H1 (cell line): ENCODE measurements around the gene MEI1. TPM values are rescaled to one million over a fixed set of nuclear protein-coding genes. Genes with fewer than 3 reads are reported as not detected.

Source experiments
- CTCF ChIA-PET: fragments of 300-600 bp; sonication (Branson Sonifier 250); formaldehyde crosslinking; loops from one replicate; lab custom pipeline; 2021; ENCODE audit not compliant: partially characterized antibody; lab: Charles Lee
- POLR2A ChIA-PET: fragments of 300-600 bp; sonication (Branson Sonifier 250); formaldehyde crosslinking; loops from one replicate; lab custom pipeline; 2021; ENCODE audit warnings: inconsistent platforms; ENCODE audit not compliant: partially characterized antibody; lab: Charles Lee
- DNase-seq, 2 experiments: peaks; one replicate each; pipeline versions ENCODE4 v3.0.0 to v3.0.0-alpha.2; 2010 to 2022; ENCODE audit warnings: low spot score in 2 of 2, low read depth in 1 of 2, mixed read lengths in 1 of 2
- FAIRE-seq: peaks from 2 replicates; lab custom pipeline; 2011; peaks lifted over from hg19 to GRCh38; lab: Jason Lieb, UNC
- H2AFZ ChIP-seq: 2 replicates; pipeline ENCODE4 v1.8.1; 2012; ENCODE audit warnings: low read length, inconsistent platforms
- H2AK5ac ChIP-seq: 2 replicates; pipeline ENCODE4 v1.6.1; 2013; ENCODE audit warnings: low read depth, low read length
- H2BK120ac ChIP-seq: replicated peaks from 2 replicates; pipeline ENCODE3; 2013; ENCODE audit warnings: low read depth, low read length, inconsistent platforms
- H2BK12ac ChIP-seq: 2 replicates; pipeline ENCODE4 v1.6.1; 2013; ENCODE audit warnings: low read depth, low read length
- H2BK15ac ChIP-seq: 2 replicates; pipeline ENCODE4 v1.6.1; 2013; ENCODE audit warnings: low read length
- H2BK20ac ChIP-seq: 2 replicates; pipeline ENCODE4 v1.6.1; 2013; ENCODE audit warnings: low read length
- H2BK5ac ChIP-seq: 2 replicates; pipeline ENCODE4 v1.6.1; 2013; ENCODE audit warnings: low read depth, low read length
- H3K14ac ChIP-seq: 2 replicates; pipeline ENCODE4 v1.6.1; 2013; ENCODE audit warnings: inconsistent platforms; ENCODE audit not compliant: insufficient read length
- H3K18ac ChIP-seq: 2 replicates; pipeline ENCODE4 v1.6.1; 2013; ENCODE audit warnings: low read length; ENCODE audit errors: extremely low read depth
- H3K23ac ChIP-seq: 2 replicates; pipeline ENCODE4 v1.6.1; 2013; ENCODE audit warnings: inconsistent platforms; ENCODE audit not compliant: insufficient read length
- H3K23me2 ChIP-seq: 2 replicates; pipeline ENCODE4 v1.6.1; 2013; ENCODE audit warnings: low read depth, low read length
- H3K27ac ChIP-seq: 2 replicates; pipeline ENCODE4 v1.6.1; 2011; ENCODE audit warnings: low read depth, low read length, inconsistent platforms
- H3K27me3 ChIP-seq, 4 experiments: replicated peaks in 1 of 4; 1 replicate in 1 of 4; 2 replicates in 3 of 4; pipeline versions ENCODE4 v1.6.1 to v1.8.1; 2011 to 2013; ENCODE audit warnings: low read length in 3 of 4, mild to moderate bottlenecking in 3 of 4, inconsistent platforms in 2 of 4, mixed read lengths in 2 of 4, moderate library complexity in 1 of 4; ENCODE audit not compliant: control insufficient read depth in 3 of 4, insufficient read depth in 3 of 4; ENCODE audit errors: extremely low read depth in 1 of 4
- H3K36me3 ChIP-seq, 4 experiments: 2 replicates each; pipeline versions ENCODE4 v1.6.1 to v1.8.1; 2011 to 2013; ENCODE audit warnings: mild to moderate bottlenecking in 4 of 4, low read length in 3 of 4, moderate library complexity in 2 of 4, control low read depth in 1 of 4, inconsistent platforms in 1 of 4; ENCODE audit not compliant: insufficient read depth in 4 of 4, control insufficient read depth in 2 of 4
- H3K4ac ChIP-seq: replicated peaks from 2 replicates; pipeline ENCODE3; 2013; ENCODE audit warnings: low read length, low read depth, mixed read lengths, inconsistent platforms; ENCODE audit not compliant: insufficient read length
- H3K4me1 ChIP-seq, 4 experiments: replicated peaks in 1 of 4; 1 replicate in 1 of 4; 2 replicates in 3 of 4; pipeline versions ENCODE4 v1.6.1 to v1.8.1; 2011 to 2013; ENCODE audit warnings: low read length in 3 of 4, inconsistent platforms in 2 of 4, mixed read lengths in 1 of 4; ENCODE audit not compliant: insufficient read depth in 4 of 4, control insufficient read depth in 3 of 4
- H3K4me2 ChIP-seq, 2 experiments: 2 replicates each; pipeline versions ENCODE4 v1.6.1 to v1.8.1; 2011 to 2013; ENCODE audit warnings: low read depth in 2 of 2, low read length in 2 of 2, control low read depth in 1 of 2, inconsistent platforms in 1 of 2, mild to moderate bottlenecking in 1 of 2; ENCODE audit not compliant: insufficient read depth in 1 of 2
- H3K4me3 ChIP-seq, 4 experiments: fragments of 200-600, 300-600 bp in 1 of 4; sonication (generic), shearing (Covaris generic), sonication (Bioruptor Twin) in 1 of 4; 2 replicates each; pipeline versions ENCODE4 v1.5.1 to v1.8.1; 2011 to 2016; ENCODE audit warnings: low read length in 4 of 4, low read depth in 3 of 4, control low read depth in 2 of 4, inconsistent platforms in 2 of 4, mild to moderate bottlenecking in 2 of 4, mixed read lengths in 1 of 4, moderate library complexity in 1 of 4; ENCODE audit not compliant: insufficient read depth in 2 of 4; ENCODE audit errors: extremely low read depth in 1 of 4
- H3K56ac ChIP-seq: replicated peaks from 2 replicates; pipeline ENCODE3; 2013; ENCODE audit warnings: low read depth, mild to moderate bottlenecking, mixed read lengths, low read length, inconsistent platforms; ENCODE audit not compliant: insufficient read length
- H3K79me1 ChIP-seq: 2 replicates; pipeline ENCODE4 v1.6.1; 2013; ENCODE audit warnings: low read depth, low read length, control low read depth
- H3K79me2 ChIP-seq, 2 experiments: 2 replicates each; pipeline versions ENCODE4 v1.6.1 to v1.8.1; 2012 to 2013; ENCODE audit warnings: low read length in 2 of 2, mild to moderate bottlenecking in 2 of 2, inconsistent platforms in 1 of 2; ENCODE audit not compliant: insufficient read depth in 2 of 2, control insufficient read depth in 1 of 2
- H3K9ac ChIP-seq, 4 experiments: replicated peaks in 1 of 4; 1 replicate in 1 of 4; 2 replicates in 3 of 4; pipeline versions ENCODE4 v1.6.1 to v1.8.1; 2011 to 2013; ENCODE audit warnings: low read depth in 3 of 4, low read length in 3 of 4, control low read depth in 2 of 4, mild to moderate bottlenecking in 2 of 4, moderate library complexity in 2 of 4, inconsistent platforms in 1 of 4; ENCODE audit errors: extremely low read depth in 1 of 4
- H3K9me3 ChIP-seq, 2 experiments: 2 replicates each; pipeline versions ENCODE4 v1.6.1 to v1.8.1; 2012 to 2013; ENCODE audit warnings: mild to moderate bottlenecking in 2 of 2, moderate library complexity in 2 of 2, control low read depth in 1 of 2, inconsistent platforms in 1 of 2, low read depth in 1 of 2, low read length in 1 of 2, mixed read lengths in 1 of 2; ENCODE audit not compliant: insufficient read depth in 2 of 2
- H4K20me1 ChIP-seq, 2 experiments: replicated peaks in 1 of 2; 2 replicates each; pipeline versions ENCODE3 to v1.8.1; 2011 to 2013; ENCODE audit warnings: inconsistent platforms in 2 of 2, low read length in 2 of 2, mild to moderate bottlenecking in 1 of 2; ENCODE audit not compliant: insufficient read depth in 2 of 2, control insufficient read depth in 1 of 2
- H4K5ac ChIP-seq: 2 replicates; pipeline ENCODE4 v1.6.1; 2013; ENCODE audit warnings: low read length, low read depth, mixed read lengths, inconsistent platforms; ENCODE audit not compliant: insufficient read length
- H4K8ac ChIP-seq: 2 replicates; pipeline ENCODE4 v1.8.0; 2013; ENCODE audit warnings: mild to moderate bottlenecking, moderate library complexity, low read length, inconsistent platforms; ENCODE audit not compliant: insufficient read depth; ENCODE audit errors: extremely low read depth
- H4K91ac ChIP-seq: replicated peaks from 2 replicates; pipeline ENCODE3; 2013; ENCODE audit warnings: low read length, mixed read lengths, inconsistent platforms; ENCODE audit not compliant: insufficient read length
- GABPA ChIP-seq: IDR thresholded peaks from 2 replicates; pipeline ENCODE4 v1.6.1; 2011; ENCODE audit warnings: mild to moderate bottlenecking, low read length, moderate library complexity, borderline replicate concordance; ENCODE audit not compliant: insufficient read depth
- JUND ChIP-seq: IDR thresholded peaks from 2 replicates; pipeline ENCODE4 v1.6.1; 2011; ENCODE audit warnings: mild to moderate bottlenecking, improper control_type of control experiment, low read length
- MAFK ChIP-seq: IDR thresholded peaks from 2 replicates; pipeline ENCODE4 v1.6.1; 2012; ENCODE audit warnings: low read depth, mild to moderate bottlenecking, improper control_type of control experiment, low read length
- NRF1 ChIP-seq: IDR thresholded peaks from 2 replicates; pipeline ENCODE4 v1.6.1; 2011; ENCODE audit warnings: mild to moderate bottlenecking, low read depth, low read length, improper control_type of control experiment
- SP4 ChIP-seq: IDR thresholded peaks from 2 replicates; pipeline ENCODE4 v1.6.1; 2012; ENCODE audit warnings: low read length, inconsistent platforms
- SRF ChIP-seq: IDR thresholded peaks from 2 replicates; pipeline ENCODE4 v1.6.1; 2011; ENCODE audit warnings: mild to moderate bottlenecking, low read depth, low read length, moderate library complexity
- TCF12 ChIP-seq: IDR thresholded peaks from 2 replicates; pipeline ENCODE4 v1.6.1; 2011; ENCODE audit warnings: low read depth, mild to moderate bottlenecking, low read length
- ZNF274 ChIP-seq: IDR thresholded peaks from 2 replicates; pipeline ENCODE4 v1.7.0; 2012; ENCODE audit warnings: low read length, borderline replicate concordance; ENCODE audit errors: extremely low read depth
- WGBS, 2 experiments: shearing (Covaris generic) in 1 of 2; methylation state at CpG; one replicate each; pipeline versions ENCODE4 v1.1.6 to v1.1.7; 2013 to 2015; ENCODE audit warnings: low lambda C conversion rate in 2 of 2, mixed read lengths in 2 of 2, inconsistent platforms in 1 of 2, low coverage in 1 of 2, missing lambda C conversion rate in 1 of 2; ENCODE audit not compliant: insufficient replicate concordance in 2 of 2, insufficient coverage in 1 of 2, insufficient read length in 1 of 2; ENCODE audit errors: extremely low coverage in 1 of 2, missing lambda C conversion rate in 1 of 2; 5-methylcytosine and 5-hydroxymethylcytosine counted together
- polyA plus RNA-seq, 7 experiments: library from polyadenylated mRNA; depleted of rRNA in 3 of 7; stranded (reverse) in 5 of 7; unstranded in 2 of 7; fragments of >200 nt in 5 of 7; fragments of 200-250 nt in 2 of 7; gene quantifications; 1 replicate in 5 of 7; 2 replicates in 1 of 7; 4 replicates in 1 of 7; pipeline versions ENCODE4 v1.2.1 to v1.2.3, GENCODE V29; 2011 to 2013; ENCODE audit warnings: missing spikeins in 2 of 7, mixed read lengths in 2 of 7
- total RNA-seq: library from RNA; stranded (reverse); fragmentation: NEBNext Ultra II Directional; extraction: Animal tissue kit (Norgen Biotek cat#: 25700); gene quantifications from 2 replicates; pipeline ENCODE4 v1.2.1, GENCODE V29; 2021
- TF ChIP-seq, protein P1 (sequence below): IDR thresholded peaks from 2 replicates; pipeline ENCODE4 v1.6.1; 2011; ENCODE audit warnings: low read depth, mild to moderate bottlenecking, low read length; ENCODE audit not compliant: insufficient read depth

MEI1 gene
- total and polyA plus RNA-seq, 2 of the 8 experiments (the other 6 are each of a cell fraction or from before 2014, with no cell fraction given), result 0.27 to 0.54 TPM

GRCh38 chr22:41731609-41732008, 32.3 kb downstream of the MEI1 start:
- FAIRE-seq (no peak), DNase-seq (no peak)
- Histone ChIP-seq H4K91ac (no peak overlapping the region), H4K20me1 (no peaks in the 10 kb centered on the region), H3K27ac (no peak overlapping the region), H2AFZ (no peak overlapping the region), H2BK120ac (no peak overlapping the region), H3K4me2 (no peak overlapping the region), H2BK5ac (no peak overlapping the region), H3K9ac (no peak overlapping the region), H3K56ac (no peak overlapping the region), H3K9me3 (no peaks in the 10 kb centered on the region), H2BK15ac (no peak overlapping the region), H3K4ac (no peak overlapping the region), H3K27me3 (no peaks in the 10 kb centered on the region), H4K8ac (no peak overlapping the region), H3K23ac (no peak overlapping the region), H3K4me3 (no peak overlapping the region), H3K4me1 (no peaks in the 10 kb centered on the region), H3K79me1 (no peaks in the 10 kb centered on the region), H2BK20ac (no peak overlapping the region), H3K14ac (no peak overlapping the region), H3K18ac (no peak overlapping the region), H3K36me3 (no peaks in the 10 kb centered on the region), H2AK5ac (no peak overlapping the region), H3K79me2 (no peaks in the 10 kb centered on the region), H3K23me2 (no peaks in the 10 kb centered on the region), H2BK12ac (no peak overlapping the region), H4K5ac (no peak overlapping the region)
- ChIA-PET POLR2A (no interaction called here), CTCF (interaction anchor here (1.0 to 2.6 kb wide), 4 partner anchors 13 to 51 kb away, joined by 3 to 10 read pairs (median 4); no protein-coding TSS in a partner anchor)
- WGBS, 2 experiments, result 100% methylated on average over 2 of the region's 2 CpGs; no CpG with 5 or more reads in 1 of the 2 experiments
- no peak for TF ChIP-seq NRF1
- TF ChIP-seq GABPA, result no peak
- no peak for TF ChIP-seq MAFK
- TF ChIP-seq SRF, result no peak
- TF ChIP-seq, protein P1, sequence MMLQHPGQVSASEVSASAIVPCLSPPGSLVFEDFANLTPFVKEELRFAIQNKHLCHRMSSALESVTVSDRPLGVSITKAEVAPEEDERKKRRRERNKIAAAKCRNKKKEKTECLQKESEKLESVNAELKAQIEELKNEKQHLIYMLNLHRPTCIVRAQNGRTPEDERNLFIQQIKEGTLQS, result no peak
- TF ChIP-seq TCF12, result no peak
- no peak for TF ChIP-seq JUND
- TF ChIP-seq ZNF274, result no peak
- TF ChIP-seq SP4, result no peak
